GM18507 (cell line): ENCODE results near the gene NPHP3.
"Not testable (repeated sequence)": the region's sequence is repeated elsewhere in the genome, so short reads cannot be mapped to it uniquely, and the experiment has no call there.

Experiments
- DNase-seq: peaks from one replicate; pipeline ENCODE4 v3.0.0; 2011; ENCODE audit warnings: low read depth; ENCODE audit not compliant: insufficient read length; ENCODE audit errors: extremely low spot score
- FAIRE-seq: peaks from 2 replicates; lab custom pipeline; 2011; peaks lifted over from hg19 to GRCh38; lab: Jason Lieb, UNC

NPHP3 gene

DNA sequence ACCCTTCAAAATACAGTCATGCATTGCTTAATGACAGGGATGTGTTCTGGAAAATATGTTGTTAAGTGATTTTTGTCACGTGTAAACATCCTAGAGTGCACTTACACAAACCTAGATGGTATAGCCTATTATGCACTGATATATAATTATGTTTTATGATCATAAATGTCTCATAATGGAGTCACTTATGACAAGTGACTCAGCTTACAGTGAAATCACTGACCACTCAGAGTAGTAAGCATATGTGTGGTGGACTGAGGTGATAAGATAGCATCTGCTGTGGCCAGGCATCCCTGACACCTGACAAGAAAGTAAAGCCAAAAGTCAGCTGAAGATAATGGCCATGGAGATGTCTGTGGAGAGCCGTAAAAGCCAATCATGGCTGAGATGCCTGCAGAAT, 68.0 kb downstream of the NPHP3 start:
- FAIRE-seq = no peak
- no peak for DNase-seq

DNA sequence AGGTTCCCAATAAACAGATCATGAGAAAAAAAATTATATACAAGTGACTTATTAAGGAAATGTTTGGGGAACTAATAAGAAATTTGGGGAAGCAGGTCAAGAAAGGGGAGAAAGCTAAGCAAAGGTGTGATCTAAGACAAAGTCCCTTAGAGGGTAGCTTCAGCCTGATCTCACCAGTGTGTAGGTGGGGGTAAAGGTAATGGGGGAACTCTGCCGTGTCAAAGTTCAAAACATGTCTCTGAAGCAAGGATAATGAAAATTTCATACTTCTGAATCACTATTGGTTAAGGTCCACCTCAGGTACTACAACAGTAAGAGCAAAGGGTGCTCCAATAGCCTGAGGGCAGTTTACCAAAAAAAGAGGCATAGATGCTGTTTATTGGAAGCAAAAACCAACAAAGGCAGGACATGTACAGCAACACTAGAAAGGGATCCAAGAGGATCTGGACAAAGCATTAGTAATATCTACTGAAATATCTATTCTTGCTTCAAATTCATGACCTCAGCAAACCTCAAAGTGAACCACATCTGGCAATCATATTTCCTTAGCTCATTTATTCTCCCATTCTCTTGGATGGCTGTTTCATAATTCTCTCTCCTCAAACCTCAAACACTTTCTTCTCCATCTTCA, 69.5 kb downstream of the NPHP3 start:
- FAIRE-seq (peak; percentile 24), DNase-seq (no peak)

DNA sequence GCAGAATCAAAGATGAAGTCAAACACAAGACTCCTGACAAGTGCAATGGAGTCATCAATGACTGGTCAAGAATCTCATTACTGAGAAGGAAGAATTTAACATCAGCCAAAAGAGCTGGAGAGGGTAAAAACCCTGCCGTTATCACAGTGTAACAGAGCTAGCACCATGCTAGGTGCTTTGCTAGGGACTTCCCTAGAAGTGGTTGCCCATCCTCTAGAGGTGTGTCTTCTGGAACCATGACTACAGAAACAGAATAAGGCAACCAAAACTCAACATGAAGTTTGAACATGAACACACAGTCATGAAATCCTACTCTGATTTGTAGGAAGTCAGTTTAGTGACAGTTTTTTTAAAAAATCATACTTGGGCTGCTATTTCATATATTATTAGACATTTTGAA, 72.1 kb downstream of the NPHP3 start:
- no peak for FAIRE-seq

DNA sequence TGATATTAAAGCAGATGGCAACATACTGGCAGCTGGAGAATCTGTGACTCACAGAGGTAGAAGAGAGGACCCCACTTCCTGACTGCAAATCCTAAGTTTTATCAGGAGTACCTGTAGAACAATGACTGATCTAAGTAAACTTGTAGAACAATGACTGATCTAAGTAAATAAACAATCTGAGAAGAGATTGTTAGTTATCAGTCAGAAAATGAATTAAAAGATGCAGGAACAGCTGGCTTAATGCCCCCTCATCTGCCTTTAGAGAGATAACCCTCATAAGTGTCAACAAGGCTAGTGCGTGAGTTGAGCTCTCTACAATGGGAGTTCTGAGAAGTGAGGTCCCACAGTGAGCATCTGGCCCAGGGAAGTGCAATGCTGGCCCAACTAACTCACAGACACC, 77.2 kb downstream of the NPHP3 start:
- DNase-seq (no peak), FAIRE-seq (no peak)

More for the DNA sequence above, 72.1 kb downstream of the NPHP3 start:
- DNase-seq = no peak

DNA sequence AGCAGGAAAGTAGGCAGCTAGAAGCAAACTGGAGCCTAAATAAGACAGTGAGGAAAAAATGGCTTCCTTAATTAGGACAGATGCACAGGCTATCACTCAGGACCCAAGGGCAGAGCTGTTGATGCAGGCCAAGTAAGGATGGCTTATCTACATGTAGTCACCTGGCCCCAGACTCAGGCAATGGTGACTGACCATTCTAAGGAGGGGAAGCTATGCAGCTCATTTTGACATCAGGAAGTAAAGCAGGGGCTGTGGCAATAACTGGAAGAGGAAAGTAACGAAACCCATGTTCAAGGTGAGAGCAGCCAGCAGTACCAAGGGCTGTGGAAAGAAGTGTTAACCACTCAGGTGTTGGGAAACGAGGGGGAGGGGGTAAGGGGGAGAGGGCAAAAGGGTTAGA, 78.8 kb downstream of the NPHP3 start:
- no peak for DNase-seq

DNA sequence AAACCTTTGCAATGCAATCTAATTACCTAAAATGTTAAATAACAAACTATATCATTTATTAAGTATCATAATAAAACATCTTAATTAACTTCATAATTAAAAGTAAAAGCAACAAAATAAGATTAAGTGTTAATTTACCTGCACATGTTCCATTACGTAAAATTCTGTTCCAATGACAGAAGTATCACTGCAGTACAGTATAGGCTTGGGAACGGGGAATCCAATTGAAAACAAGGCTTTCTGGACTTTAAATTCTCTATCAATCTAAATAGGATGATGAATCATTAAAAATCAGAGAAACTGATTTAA, 79.7 kb downstream of the NPHP3 start:
- FAIRE-seq (no peak), DNase-seq (no peak)

More for the DNA sequence above, 78.8 kb downstream of the NPHP3 start:
- no peak for FAIRE-seq

DNA sequence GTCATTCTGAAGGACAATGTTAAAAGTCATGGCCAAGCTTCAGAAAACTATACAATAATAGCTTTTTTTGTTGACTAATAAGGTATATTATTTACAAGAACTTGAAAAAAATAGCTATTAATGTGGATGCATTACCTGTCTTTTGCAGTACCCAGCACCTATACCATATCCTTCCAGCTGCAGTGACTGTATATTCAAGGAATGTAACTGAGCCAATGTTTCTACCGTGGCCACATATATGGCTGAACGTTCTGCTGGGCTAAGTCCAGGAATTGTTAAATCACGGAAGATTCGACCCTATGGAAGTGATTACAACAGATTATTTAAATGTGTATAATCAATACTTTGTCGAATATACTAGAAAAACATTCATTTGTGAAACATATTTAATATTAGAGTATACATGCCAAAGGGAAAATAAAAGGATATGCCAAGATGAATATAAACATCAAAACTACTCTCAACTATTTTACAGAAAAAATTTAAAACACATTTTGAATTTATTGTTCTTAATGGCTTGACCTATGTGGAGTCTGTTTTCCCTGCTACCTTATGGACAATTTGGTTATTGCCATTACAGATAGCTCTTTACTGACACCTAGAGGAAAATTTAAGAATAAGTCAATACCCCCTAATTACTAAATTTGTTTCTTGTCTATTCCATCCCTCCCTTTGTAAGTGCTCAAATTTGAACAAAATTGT, 80.2 kb downstream of the NPHP3 start:
- FAIRE-seq = peak; percentile 72
- DNase-seq = peak; percentile 35

DNA sequence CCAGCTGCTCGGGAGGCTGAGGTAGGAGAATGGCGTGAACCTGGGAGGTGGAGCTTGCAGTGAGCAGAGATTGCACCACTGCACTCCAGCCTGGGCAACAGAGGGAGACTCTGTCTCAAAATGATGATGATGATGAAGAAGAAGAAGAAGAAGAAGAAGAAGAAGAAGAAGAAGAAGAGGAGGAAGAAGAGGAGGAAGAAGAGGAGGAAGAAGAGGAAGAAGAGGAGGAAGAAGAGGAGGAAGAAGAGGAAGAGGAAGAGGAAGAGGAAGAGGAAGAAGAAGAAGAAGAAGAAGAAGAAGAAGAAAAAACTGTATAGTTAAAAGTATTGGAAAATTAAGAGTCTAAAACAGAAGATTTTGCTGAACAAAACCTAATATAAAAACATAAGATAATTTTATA, 80.8 kb downstream of the NPHP3 start:
- DNase-seq, FAIRE-seq: not testable (repeated sequence)

DNA sequence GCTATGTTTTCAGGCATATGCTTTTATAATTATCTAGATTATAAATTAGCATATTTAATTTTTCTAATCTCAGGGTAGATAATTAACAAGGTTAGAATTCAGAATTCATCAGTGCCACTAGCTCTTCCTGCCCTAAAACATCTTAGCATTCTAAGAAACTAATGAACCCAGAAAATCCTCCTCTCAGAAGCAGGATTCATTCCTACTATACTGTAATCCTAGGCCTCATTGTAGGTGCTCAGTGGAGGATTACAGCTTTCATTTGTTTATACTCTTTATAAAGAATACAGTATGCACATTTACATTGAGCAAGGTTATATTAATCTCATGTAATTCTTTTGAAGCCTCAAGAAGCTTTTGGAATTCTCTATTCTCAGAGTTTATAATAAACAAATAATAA, 83.5 kb downstream of the NPHP3 start:
- DNase-seq = no peak
- no peak for FAIRE-seq

DNA sequence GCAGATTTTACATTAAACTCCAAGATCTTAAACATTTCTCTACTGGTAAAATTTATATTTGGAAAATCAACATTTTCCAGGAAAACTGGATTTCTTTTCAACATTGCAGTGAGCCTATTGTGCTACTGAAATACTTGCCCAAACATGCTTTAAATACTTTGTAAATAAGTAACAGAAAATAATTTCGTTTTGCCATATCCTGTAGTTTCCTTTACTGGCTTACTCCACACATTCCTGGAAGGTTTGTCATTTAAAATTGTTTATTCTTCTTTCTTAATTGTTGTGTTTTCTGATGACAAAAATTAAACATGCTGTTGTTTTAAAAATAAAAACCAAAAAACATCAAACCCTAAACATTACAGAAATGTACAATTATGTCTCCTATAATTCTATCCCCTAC, 84.6 kb downstream of the NPHP3 start:
- FAIRE-seq (no peak), DNase-seq (no peak)

DNA sequence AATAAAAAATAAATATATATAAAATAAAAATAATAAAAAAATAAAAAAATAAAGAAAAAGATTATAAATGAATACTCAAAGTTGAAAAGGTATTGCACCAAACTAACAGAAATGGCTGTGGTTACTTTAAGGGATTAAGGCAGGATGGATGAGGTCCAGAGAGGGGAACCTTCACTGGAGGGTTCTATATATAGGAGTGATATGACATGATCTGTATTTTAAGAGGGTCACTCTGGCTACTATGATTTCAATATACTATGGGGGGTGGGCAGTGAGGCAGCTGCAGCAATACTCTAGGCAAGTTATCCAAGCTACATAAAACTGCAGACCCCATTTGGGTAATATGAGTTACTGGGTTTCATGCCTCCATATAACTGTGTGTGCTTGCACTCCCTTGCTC, 87.2 kb downstream of the NPHP3 start:
- FAIRE-seq (no peak), DNase-seq (no peak)
